Measurements from ENCODE around the gene SLAMF6.
"Not testable (repeated sequence)": the region's sequence is repeated elsewhere in the genome, so short reads cannot be mapped to it uniquely, and the experiment has no call there.

Gene SLAMF6

DNA sequence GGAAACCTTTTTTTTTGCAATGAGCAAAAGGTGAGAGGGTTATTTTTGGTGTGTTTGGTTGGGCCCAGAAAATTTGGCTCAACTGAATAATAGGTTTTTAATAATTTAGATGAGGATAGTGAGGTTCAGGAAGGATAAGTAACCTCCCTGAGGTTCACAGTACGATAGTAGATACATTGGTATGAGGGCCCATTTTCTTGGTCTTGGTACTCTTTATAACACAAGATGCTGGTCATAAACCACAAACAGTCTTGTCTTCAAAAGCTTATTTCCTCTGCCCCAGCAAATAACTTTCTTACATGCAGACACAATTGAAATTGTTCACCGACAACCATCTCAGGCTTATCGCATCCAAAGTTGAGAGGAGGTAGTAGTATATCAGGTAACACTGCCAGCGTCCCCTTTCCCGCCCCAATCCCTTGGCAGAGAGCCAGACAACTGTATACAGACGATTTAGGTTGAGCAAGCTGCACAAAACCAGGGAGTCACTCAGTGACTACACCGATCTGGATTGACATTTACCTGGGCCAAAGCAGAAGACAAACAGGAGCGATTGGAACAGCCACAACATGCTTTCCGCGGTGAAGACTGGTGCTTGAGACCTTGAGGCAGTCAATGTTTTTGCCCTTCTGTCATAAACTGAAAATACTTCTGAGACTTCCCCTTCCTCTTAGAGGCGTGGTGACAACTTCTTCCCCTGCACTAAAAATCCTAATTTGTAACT is at the start of gene SLAMF6:
SLAMF6 (minus strand) TSS at position 634 of the 724 bp plus-strand sequence; CDS start at position 571, 63 bp downstream.
- in situ Hi-C loops (cut with MboI; ENCODE audit: low sequenced_read_pairs, unreplicated experiment): no loop called here
- no peak for TF ChIP-seq CTCF (IDR thresholded peaks at IDR 0.05; ENCODE audit: borderline replicate concordance, control extremely low read depth, extremely low read depth, insufficient read depth, missing control alignments)
- peak; percentile 25 for DNase-seq (ENCODE audit: low spot score)

GRCh38 chr1:160570840-160571239 is 47.8 kb upstream of the SLAMF6 start:
- in situ Hi-C loops (cut with MboI; ENCODE audit: low sequenced_read_pairs, unreplicated experiment): no loop called here
- no peak for TF ChIP-seq CTCF (IDR thresholded peaks at IDR 0.05; ENCODE audit: borderline replicate concordance, control extremely low read depth, extremely low read depth, insufficient read depth, missing control alignments)
- DNase-seq (ENCODE audit: low spot score): no peak

DNA sequence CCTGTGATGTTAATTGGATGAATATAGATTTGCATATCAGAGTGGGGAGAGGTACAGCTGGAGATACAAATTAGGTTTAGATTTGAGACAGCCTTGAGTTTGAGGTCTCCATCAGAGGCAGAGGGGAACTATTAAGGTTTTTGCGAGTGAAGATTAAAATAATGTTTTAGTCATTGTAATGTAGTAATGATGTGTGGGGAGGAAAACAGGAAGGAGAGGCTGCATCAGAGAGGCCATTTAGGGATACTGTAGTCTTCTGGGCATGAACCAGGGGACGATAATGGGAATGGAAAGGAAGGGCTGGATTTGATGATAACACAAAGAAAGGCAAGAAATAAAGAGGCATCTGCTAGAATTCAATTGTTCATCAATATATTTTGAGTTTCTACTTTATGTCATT is 46.8 kb upstream of the SLAMF6 start:
- in situ Hi-C loops (cut with MboI; ENCODE audit: low sequenced_read_pairs, unreplicated experiment): no loop called here
- TF ChIP-seq CTCF (IDR thresholded peaks at IDR 0.05; ENCODE audit: borderline replicate concordance, control extremely low read depth, extremely low read depth, insufficient read depth, missing control alignments): no peak
- DNase-seq (ENCODE audit: low spot score): no peak

GRCh38 chr1:160567858-160568682 is 45.0 kb upstream of the SLAMF6 start:
- TF ChIP-seq CTCF (IDR thresholded peaks at IDR 0.05; ENCODE audit: borderline replicate concordance, control extremely low read depth, extremely low read depth, insufficient read depth, missing control alignments): no peak
- DNase-seq (ENCODE audit: low spot score): no peak
- in situ Hi-C loops (cut with MboI; ENCODE audit: low sequenced_read_pairs, unreplicated experiment): no loop called here

DNA sequence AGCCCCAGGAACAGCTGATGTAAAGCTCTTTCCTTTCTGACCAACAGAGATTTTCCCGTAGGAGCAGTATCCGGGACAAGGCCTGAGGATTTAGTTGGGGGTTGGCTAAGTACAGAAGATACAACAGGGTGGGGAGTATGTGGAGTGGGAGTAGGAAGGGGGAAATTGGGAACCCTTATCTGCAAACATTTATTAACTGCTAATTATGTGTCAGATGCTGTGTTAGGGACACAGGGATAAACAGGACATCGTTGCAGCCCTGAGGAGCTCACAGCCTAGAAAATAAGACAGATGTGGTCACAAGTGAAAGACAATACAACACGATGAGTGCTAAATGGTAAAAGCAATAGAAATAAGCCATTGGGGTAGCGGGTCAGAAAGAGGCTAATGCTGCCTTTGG is 44.3 kb upstream of the SLAMF6 start:
- TF ChIP-seq CTCF (IDR thresholded peaks at IDR 0.05; ENCODE audit: borderline replicate concordance, control extremely low read depth, extremely low read depth, insufficient read depth, missing control alignments): no peak
- DNase-seq (ENCODE audit: low spot score): no peak
- in situ Hi-C loops (cut with MboI; ENCODE audit: low sequenced_read_pairs, unreplicated experiment): no loop called here

GRCh38 chr1:160565564-160565963 is 42.5 kb upstream of the SLAMF6 start:
- TF ChIP-seq CTCF (IDR thresholded peaks at IDR 0.05; ENCODE audit: borderline replicate concordance, control extremely low read depth, extremely low read depth, insufficient read depth, missing control alignments): no peak
- in situ Hi-C loops (cut with MboI; ENCODE audit: low sequenced_read_pairs, unreplicated experiment): no loop called here
- DNase-seq (ENCODE audit: low spot score): no peak

- DNase-seq (ENCODE audit: low spot score); in situ Hi-C loops (cut with MboI; ENCODE audit: low sequenced_read_pairs, unreplicated experiment): not testable (repeated sequence)
Observed at GRCh38 chr1:160563230-160563629, 40.2 kb upstream of the SLAMF6 start.

GRCh38 chr1:160562745-160563144 is 39.7 kb upstream of the SLAMF6 start:
- DNase-seq (ENCODE audit: low spot score); in situ Hi-C loops (cut with MboI; ENCODE audit: low sequenced_read_pairs, unreplicated experiment): not testable (repeated sequence)
